Naive thymus-derived CD4-positive, alpha-beta T cell (primary cell): Measurements from ENCODE around the gene GAMT. TPM values are rescaled to one million over a fixed set of nuclear protein-coding genes. Genes with fewer than 3 reads are reported as not detected.

Experiments used
- ATAC-seq: fragments of 150-1000 bp; cut with Tn5 transposase; 2 replicates; pipeline ENCODE4 v1.10.0; 2021; ENCODE audit warnings: mild to moderate bottlenecking, moderate library complexity
- CTCF ChIA-PET: fragments of 350-600 bp; sonication (Branson Sonifier 250); formaldehyde crosslinking; loops from one replicate; lab custom pipeline; 2021; ENCODE audit warnings: antibody characterized with exemption; lab: Charles Lee
- POLR2A ChIA-PET: fragments of 350-600 bp; sonication (Branson Sonifier 250); formaldehyde crosslinking; loops from one replicate; lab custom pipeline; 2021; ENCODE audit warnings: antibody characterized with exemption, inconsistent platforms; lab: Charles Lee
- DNase-seq, 9 donors: peaks; one replicate each; pipeline versions ENCODE4 v3.0.0 to v3.0.0-alpha.2; 2020 to 2022; ENCODE audit warnings: mixed read lengths in 1 of 9
- H3K27ac ChIP-seq: one replicate; pipeline ENCODE4 v1.7.0; 2013; ENCODE audit warnings: mild to moderate bottlenecking, low read depth, low read length, moderate library complexity
- H3K27me3 ChIP-seq, 2 donors: one replicate each; pipeline ENCODE4 v1.7.0; 2013; ENCODE audit warnings: low read length in 2 of 2, mild to moderate bottlenecking in 2 of 2, moderate library complexity in 2 of 2; ENCODE audit not compliant: control insufficient read depth in 2 of 2, insufficient read depth in 2 of 2
- H3K36me3 ChIP-seq, 3 experiments: 1 replicate in 2 of 3; 2 replicates in 1 of 3; pipeline ENCODE4 v1.7.0; 2013; ENCODE audit warnings: low read length in 3 of 3, mild to moderate bottlenecking in 3 of 3, moderate library complexity in 1 of 3; ENCODE audit not compliant: insufficient read depth in 3 of 3, control insufficient read depth in 2 of 3
- H3K4me1 ChIP-seq, 2 donors: one replicate each; pipeline ENCODE4 v1.7.0; 2013; ENCODE audit warnings: low read length in 2 of 2, mild to moderate bottlenecking in 2 of 2, moderate library complexity in 1 of 2; ENCODE audit not compliant: control insufficient read depth in 2 of 2, insufficient read depth in 2 of 2
- H3K4me3 ChIP-seq: 2 replicates; pipeline ENCODE4 v1.7.0; 2013; ENCODE audit warnings: mild to moderate bottlenecking, low read length
- H3K9me3 ChIP-seq, 3 experiments: 1 replicate in 2 of 3; 2 replicates in 1 of 3; pipeline ENCODE4 v1.7.0; 2013; ENCODE audit warnings: low read length in 3 of 3; ENCODE audit not compliant: control insufficient read depth in 2 of 3
- H3K27ac Mint-ChIP-seq, 9 donors: one replicate each; pipeline ENCODE4 v1.8.0; 2020 to 2022; ENCODE audit warnings: mixed read lengths in 9 of 9, mild to moderate bottlenecking in 8 of 9, moderate library complexity in 5 of 9, inconsistent platforms in 2 of 9
- H3K27me3 Mint-ChIP-seq, 5 donors: one replicate each; pipeline ENCODE4 v1.8.0; 2021 to 2022; ENCODE audit warnings: mixed read lengths in 5 of 5, mild to moderate bottlenecking in 1 of 5
- H3K36me3 Mint-ChIP-seq, 5 donors: one replicate each; pipeline ENCODE4 v1.8.0; 2020 to 2022; ENCODE audit warnings: mixed read lengths in 5 of 5, mild to moderate bottlenecking in 3 of 5, inconsistent platforms in 1 of 5
- H3K4me1 Mint-ChIP-seq, 7 donors: one replicate each; pipeline ENCODE4 v1.8.0; 2020 to 2022; ENCODE audit warnings: mixed read lengths in 7 of 7, mild to moderate bottlenecking in 3 of 7, inconsistent platforms in 1 of 7
- H3K4me3 Mint-ChIP-seq, 10 donors: one replicate each; pipeline ENCODE4 v1.8.0; 2020 to 2022; ENCODE audit warnings: mild to moderate bottlenecking in 10 of 10, mixed read lengths in 10 of 10, moderate library complexity in 6 of 10, inconsistent platforms in 2 of 10
- H3K9me3 Mint-ChIP-seq, 11 donors: one replicate each; pipeline ENCODE4 v1.8.0; 2020 to 2022; ENCODE audit warnings: mixed read lengths in 11 of 11, mild to moderate bottlenecking in 4 of 11, inconsistent platforms in 1 of 11, moderate library complexity in 1 of 11
- intact Hi-C, 2 donors: fragments of 100-400 bp; cut with micrococcal nuclease; formaldehyde crosslinking; loops; one replicate each; pipeline ENCODE4 v1.15.1; 2023
- polyA plus RNA-seq, 2 donors: library from polyadenylated mRNA; unstranded; fragments of 300-500 nt; fragmentation: Illumina TruSeq; gene quantifications; one replicate each; pipeline ENCODE4 v1.2.3, GENCODE V29; 2021
- total RNA-seq, 6 experiments: library from RNA in 5 of 6; stranded (reverse) in 5 of 6; gene quantifications; 1 replicate in 5 of 6; 2 replicates in 1 of 6; pipeline ENCODE4 v1.2.3 and lab custom pipeline; 2021 to 2026

The GAMT gene
- total and polyA plus RNA-seq, 7 experiments from 2014 or later = 10.9 to 32.3 (median 22.8) TPM

DNA sequence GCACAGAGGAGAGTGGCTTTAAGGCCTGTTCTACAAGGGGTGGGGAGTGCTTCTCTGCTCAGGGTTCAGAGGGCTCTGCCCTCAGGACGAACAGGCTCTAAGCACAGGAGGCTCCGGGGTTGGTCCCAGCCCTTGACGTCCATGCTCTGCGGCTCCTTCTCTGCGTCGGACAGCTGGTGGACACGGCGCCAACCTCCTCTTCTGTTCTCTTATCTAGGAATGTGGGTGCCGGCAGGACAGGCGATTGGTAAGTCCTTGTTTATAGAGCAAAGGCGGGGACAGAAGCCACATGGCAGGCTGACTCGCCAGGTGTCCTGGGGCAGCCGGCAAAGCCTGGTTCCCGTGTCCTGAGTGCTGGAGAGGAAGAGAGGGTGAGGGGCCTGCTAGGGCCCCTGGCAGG, 28.4 kb upstream of the GAMT start:
- no peak for ATAC-seq
- POLR2A ChIA-PET = no interaction called here

DNA sequence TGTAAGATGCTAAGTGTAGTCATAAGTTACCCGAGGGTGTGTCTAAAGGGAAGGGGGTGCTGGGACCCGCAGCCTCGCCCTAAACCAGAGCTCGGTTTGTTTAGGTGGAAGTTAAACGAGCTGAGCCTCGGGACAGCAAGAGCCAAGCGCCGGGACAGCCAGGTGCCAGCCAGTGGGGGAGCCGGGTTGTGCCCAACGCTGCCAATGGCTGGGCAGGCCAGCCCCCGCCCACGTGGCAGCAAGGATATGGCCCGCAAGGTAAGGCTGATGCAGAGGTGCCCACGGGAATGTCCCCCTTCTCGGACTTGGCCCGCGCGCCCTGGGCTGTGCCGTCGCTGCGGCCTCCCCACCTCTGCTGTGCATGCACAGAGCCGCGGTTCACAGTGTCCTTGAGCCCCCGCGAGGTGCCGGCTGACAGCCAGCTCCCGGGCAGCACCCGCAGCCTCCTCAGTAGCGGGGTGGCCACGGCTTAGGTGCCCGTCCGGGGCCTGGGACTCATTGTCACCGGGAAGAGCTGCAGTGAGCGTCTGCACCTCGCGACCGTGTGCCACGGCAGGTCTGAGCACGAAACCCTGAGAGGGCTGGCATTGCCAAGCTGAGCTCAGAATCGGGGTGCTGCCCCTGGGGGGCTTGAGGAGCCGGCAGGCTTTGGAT, 27.5 kb upstream of the GAMT start:
- ChIA-PET CTCF (no interaction called here), POLR2A (no interaction called here)
- H3K4me3 Mint-ChIP-seq = no peak overlapping the region
- H3K4me1 Mint-ChIP-seq = peaks cover 0 to 1% (median 0%) of the 10 kb centered on the region in 7 donors
- intact Hi-C loops = no loop called here
- H3K27ac Mint-ChIP-seq = no peak overlapping the region
- H3K27me3 Mint-ChIP-seq = no peaks in the 10 kb centered on the region
- Histone ChIP-seq H3K4me3 (no peak overlapping the region), H3K27me3 (no peaks in the 10 kb centered on the region), H3K27ac (no peak overlapping the region), H3K9me3 (no peaks in the 10 kb centered on the region), H3K36me3 (peaks cover 0 to 89% (median 11%) of the 10 kb centered on the region in 3 experiments), H3K4me1 (no peaks in the 10 kb centered on the region)
- DNase-seq (no peak), ATAC-seq (no peak)
- peaks cover 0 to 10% (median 4%) of the 10 kb centered on the region in 5 donors for H3K36me3 Mint-ChIP-seq
- H3K9me3 Mint-ChIP-seq = no peaks in the 10 kb centered on the region

More for the DNA sequence above, 28.4 kb upstream of the GAMT start:
- Mint-ChIP-seq H3K36me3 (peaks cover 0 to 10% (median 4%) of the 10 kb centered on the region in 5 donors), H3K9me3 (no peaks in the 10 kb centered on the region), H3K4me1 (no peaks in the 10 kb centered on the region), H3K27me3 (no peaks in the 10 kb centered on the region), H3K27ac (peak overlapping the region in 1 of 9 donors; percentile 62), H3K4me3 (no peak overlapping the region)
- intact Hi-C loops = no loop called here
- Histone ChIP-seq H3K4me1 (no peaks in the 10 kb centered on the region), H3K27ac (no peak overlapping the region), H3K36me3 (peaks cover 0 to 91% (median 14%) of the 10 kb centered on the region in 3 experiments), H3K9me3 (no peaks in the 10 kb centered on the region), H3K4me3 (no peak overlapping the region), H3K27me3 (no peaks in the 10 kb centered on the region)
- no peak for DNase-seq
- CTCF ChIA-PET = no interaction called here

DNA sequence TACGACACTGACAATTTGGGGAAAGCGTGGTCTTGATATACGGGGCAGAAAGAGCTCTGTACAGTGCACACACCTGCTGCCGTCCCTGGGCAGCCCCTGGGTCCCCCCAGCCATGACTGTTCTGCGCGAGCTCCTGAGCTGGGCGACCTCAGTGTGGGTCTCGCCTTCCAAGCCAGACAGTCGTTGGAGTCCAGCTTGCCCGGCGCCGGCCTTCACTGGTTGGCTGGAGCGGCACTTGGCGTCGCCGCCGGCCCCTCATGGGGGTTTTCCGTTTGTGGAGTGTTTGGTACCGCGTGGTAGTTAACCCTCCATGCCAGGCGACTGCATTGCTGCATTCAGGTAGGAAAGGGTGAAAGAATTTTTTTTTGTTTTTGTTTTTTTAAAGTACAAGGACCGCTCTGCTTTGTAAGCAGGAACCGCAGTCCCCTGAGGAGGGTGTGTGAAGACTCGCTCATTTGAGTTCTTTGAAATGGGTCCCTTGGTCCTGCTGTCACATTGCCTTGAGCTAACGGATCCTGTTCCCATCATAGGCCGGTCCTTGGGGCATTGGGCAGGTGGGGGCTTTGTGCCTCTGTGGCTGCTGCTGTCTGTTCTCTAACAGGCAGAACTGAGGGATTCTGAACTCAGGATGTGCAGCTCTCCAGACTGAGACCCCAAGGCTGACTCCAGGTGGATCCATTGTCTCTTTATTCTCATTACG, 26.0 kb upstream of the GAMT start:
- H3K27me3 Mint-ChIP-seq = no peaks in the 10 kb centered on the region
- ChIA-PET CTCF (interaction anchor here (0.7 kb wide), 1 partner anchor 1186 kb away, joined by 4 read pairs; no protein-coding TSS in a partner anchor), POLR2A (no interaction called here)
- H3K9me3 ChIP-seq = no peaks in the 10 kb centered on the region
- ATAC-seq (no peak), DNase-seq (no peak)
- no peak overlapping the region for H3K4me3 ChIP-seq
- no peak overlapping the region for H3K27ac Mint-ChIP-seq
- H3K36me3 Mint-ChIP-seq = peaks cover 6 to 22% (median 8%) of the 10 kb centered on the region in 5 donors
- no peak overlapping the region for H3K27ac ChIP-seq
- H3K9me3 Mint-ChIP-seq = peaks cover 0 to 2% (median 0%) of the 10 kb centered on the region in 11 donors
- H3K27me3 ChIP-seq = no peaks in the 10 kb centered on the region
- H3K36me3 ChIP-seq = peaks cover 4 to 89% (median 11%) of the 10 kb centered on the region in 3 experiments
- H3K4me1 ChIP-seq = no peaks in the 10 kb centered on the region
- H3K4me3 Mint-ChIP-seq = no peak overlapping the region
- intact Hi-C loops = no loop called here
- peaks cover 0 to 8% (median 3%) of the 10 kb centered on the region in 7 donors for H3K4me1 Mint-ChIP-seq

DNA sequence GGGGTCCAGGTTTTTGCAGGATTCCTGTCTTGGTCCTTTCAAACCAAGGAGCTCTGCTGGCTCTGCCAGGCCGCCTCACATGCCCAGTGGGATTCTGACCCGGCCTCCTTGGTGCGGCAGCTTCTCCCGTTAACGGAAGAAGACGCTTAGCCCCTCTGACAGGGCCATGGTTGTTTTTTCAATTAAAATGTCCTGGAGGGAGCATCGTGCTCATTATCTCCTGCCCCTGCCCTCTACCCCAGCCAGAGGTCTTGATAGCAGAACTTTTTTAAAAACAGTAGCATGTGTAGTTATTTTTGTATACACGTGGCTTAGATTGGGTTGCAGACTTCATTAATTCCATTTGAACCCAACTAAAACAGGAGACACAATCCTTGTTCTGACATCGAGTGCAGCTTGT, 25.4 kb upstream of the GAMT start:
- intact Hi-C loops = no loop called here
- no peak overlapping the region for H3K4me3 ChIP-seq
- ATAC-seq = no peak
- H3K36me3 ChIP-seq = peaks cover 5 to 89% (median 11%) of the 10 kb centered on the region in 3 experiments
- Mint-ChIP-seq H3K27ac (no peak overlapping the region), H3K27me3 (no peaks in the 10 kb centered on the region), H3K9me3 (peaks cover 0 to 2% (median 0%) of the 10 kb centered on the region in 11 donors), H3K4me1 (peaks cover 0 to 8% (median 3%) of the 10 kb centered on the region in 7 donors), H3K4me3 (no peak overlapping the region), H3K36me3 (peaks cover 6 to 22% (median 8%) of the 10 kb centered on the region in 5 donors)
- DNase-seq = no peak
- no peaks in the 10 kb centered on the region for H3K4me1 ChIP-seq
- no peak overlapping the region for H3K27ac ChIP-seq
- POLR2A ChIA-PET = no interaction called here
- CTCF ChIA-PET = interaction anchor here (0.7 kb wide), 1 partner anchor 1187 kb away, joined by 4 read pairs; no protein-coding TSS in a partner anchor
- H3K27me3 ChIP-seq = no peaks in the 10 kb centered on the region
- no peaks in the 10 kb centered on the region for H3K9me3 ChIP-seq

DNA sequence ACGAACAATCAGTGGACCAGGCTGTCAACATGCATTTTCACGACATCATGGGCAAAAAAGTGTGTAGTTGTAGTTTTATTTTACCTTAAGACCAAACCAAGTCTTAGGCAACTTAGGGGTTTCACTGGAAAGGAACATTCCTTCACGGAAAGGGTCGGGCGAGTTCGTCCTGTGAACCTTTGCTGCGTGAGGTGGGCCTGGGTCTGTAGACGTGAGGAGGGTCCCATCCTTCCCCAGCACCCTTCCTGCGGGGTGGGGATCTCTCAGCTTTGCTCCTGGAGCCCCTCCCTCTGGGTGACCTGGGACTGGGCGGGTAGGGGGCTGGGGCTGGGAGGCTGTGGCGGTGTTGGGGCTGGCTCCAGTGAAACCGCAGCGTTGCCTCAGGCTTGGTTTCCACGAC, 24.6 kb upstream of the GAMT start:
- Mint-ChIP-seq H3K4me3 (no peak overlapping the region), H3K4me1 (peaks cover 0 to 8% (median 4%) of the 10 kb centered on the region in 7 donors), H3K36me3 (peaks cover 6 to 23% (median 8%) of the 10 kb centered on the region in 5 donors), H3K27ac (no peak overlapping the region), H3K9me3 (peaks cover 0 to 2% (median 0%) of the 10 kb centered on the region in 11 donors), H3K27me3 (no peaks in the 10 kb centered on the region)
- Histone ChIP-seq H3K4me3 (no peak overlapping the region), H3K36me3 (peaks cover 5 to 92% (median 16%) of the 10 kb centered on the region in 3 experiments), H3K9me3 (no peaks in the 10 kb centered on the region), H3K27me3 (no peaks in the 10 kb centered on the region), H3K27ac (no peak overlapping the region), H3K4me1 (no peaks in the 10 kb centered on the region)
- ChIA-PET POLR2A (no interaction called here), CTCF (no interaction called here)
- intact Hi-C loops = no loop called here
- DNase-seq = no peak
- no peak for ATAC-seq

DNA sequence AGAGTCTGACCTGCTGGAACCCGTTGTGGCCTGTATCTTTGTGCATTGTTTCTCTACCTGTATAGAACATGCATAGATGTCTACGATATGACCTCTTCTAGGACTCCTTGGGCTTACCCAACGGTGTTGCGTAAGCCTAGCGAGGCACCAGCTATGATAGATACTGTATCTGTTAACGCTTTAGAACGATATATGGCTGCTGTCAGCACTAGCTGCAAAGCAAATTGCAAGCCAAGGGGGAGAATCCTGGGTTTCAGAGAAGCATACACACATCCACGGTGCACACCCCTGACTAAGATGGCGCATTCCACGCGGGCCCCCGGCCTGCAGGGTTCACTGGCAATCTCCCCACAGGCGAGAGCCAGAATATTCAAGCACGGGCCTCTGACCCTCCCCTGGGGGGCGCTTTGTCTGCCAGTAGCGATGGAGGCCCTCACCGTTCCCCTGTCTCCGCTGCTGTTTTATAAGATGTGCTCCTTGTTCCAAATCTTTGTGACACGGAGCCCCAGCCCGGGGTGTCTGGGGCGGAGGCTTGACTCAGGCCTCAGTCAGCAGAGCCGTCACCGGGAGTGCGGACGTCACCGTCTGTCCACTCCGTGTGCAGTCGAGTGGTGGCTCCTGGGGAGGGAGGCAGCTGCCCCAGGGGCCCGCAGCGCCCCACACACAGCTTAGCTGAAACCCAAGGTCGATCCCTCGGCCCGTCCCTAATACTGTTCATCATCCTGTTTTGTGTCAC, 23.9 kb upstream of the GAMT start:
- Histone ChIP-seq H3K4me3 (no peak overlapping the region), H3K36me3 (peaks cover 10 to 97% (median 22%) of the 10 kb centered on the region in 3 experiments), H3K9me3 (no peaks in the 10 kb centered on the region), H3K4me1 (no peaks in the 10 kb centered on the region), H3K27ac (no peak overlapping the region), H3K27me3 (no peaks in the 10 kb centered on the region)
- H3K27me3 Mint-ChIP-seq = no peaks in the 10 kb centered on the region
- peaks cover 0 to 8% (median 4%) of the 10 kb centered on the region in 7 donors for H3K4me1 Mint-ChIP-seq
- CTCF ChIA-PET = no interaction called here
- intact Hi-C loops = no loop called here
- no peak overlapping the region for H3K4me3 Mint-ChIP-seq
- H3K36me3 Mint-ChIP-seq = peaks cover 6 to 26% (median 8%) of the 10 kb centered on the region in 5 donors
- peak overlapping the region in 1 of 9 donors; percentile 49 for H3K27ac Mint-ChIP-seq
- DNase-seq (no peak), ATAC-seq (no peak)
- H3K9me3 Mint-ChIP-seq = peaks cover 0 to 2% (median 0%) of the 10 kb centered on the region in 11 donors
- POLR2A ChIA-PET = no interaction called here
